H9 (cell line): ENCODE data around the gene FAXC. TPM values are rescaled to one million over a fixed set of nuclear protein-coding genes. Genes with fewer than 3 reads are reported as not detected.

Experiments
- DNase-seq: peaks from one replicate; pipeline ENCODE4 v3.0.0-alpha.2; 2017
- H2AFZ ChIP-seq: one replicate; pipeline ENCODE4 v1.6.1; 2013; ENCODE audit warnings: mild to moderate bottlenecking, low read length, control low read depth, moderate library complexity
- H2AK5ac ChIP-seq: 2 replicates; pipeline ENCODE4 v1.6.1; 2013; ENCODE audit warnings: low read length, control low read depth, mixed read lengths; ENCODE audit not compliant: insufficient read length
- H2BK120ac ChIP-seq: one replicate; pipeline ENCODE4 v1.6.1; 2013; ENCODE audit warnings: low read depth, mild to moderate bottlenecking, low read length, control low read depth, inconsistent platforms; ENCODE audit not compliant: poor library complexity, severe bottlenecking
- H2BK12ac ChIP-seq: 2 replicates; pipeline ENCODE4 v1.6.1; 2013; ENCODE audit warnings: low read length, control low read depth, mixed read lengths, low read depth; ENCODE audit not compliant: insufficient read length
- H2BK15ac ChIP-seq: 2 replicates; pipeline ENCODE4 v1.6.1; 2013; ENCODE audit warnings: low read depth, low read length, control low read depth
- H2BK20ac ChIP-seq: one replicate; pipeline ENCODE4 v1.6.1; 2013; ENCODE audit warnings: low read depth, mild to moderate bottlenecking, low read length, control low read depth, inconsistent platforms; ENCODE audit not compliant: poor library complexity, severe bottlenecking
- H2BK5ac ChIP-seq: 2 replicates; pipeline ENCODE4 v1.6.1; 2013; ENCODE audit warnings: low read length, control low read depth, mixed read lengths; ENCODE audit not compliant: insufficient read length
- H3K14ac ChIP-seq: 2 replicates; pipeline ENCODE4 v1.6.1; 2013; ENCODE audit warnings: low read length, control low read depth; ENCODE audit not compliant: insufficient read depth
- H3K18ac ChIP-seq: 2 replicates; pipeline ENCODE4 v1.6.1; 2013; ENCODE audit warnings: low read depth, mild to moderate bottlenecking, mixed read lengths, low read length, control low read depth; ENCODE audit not compliant: insufficient read length
- H3K23ac ChIP-seq: 2 replicates; pipeline ENCODE4 v1.6.1; 2013; ENCODE audit warnings: low read length, control low read depth, mixed read lengths, low read depth; ENCODE audit not compliant: insufficient read length
- H3K23me2 ChIP-seq: 2 replicates; pipeline ENCODE4 v1.6.1; 2013; ENCODE audit warnings: low read depth, mild to moderate bottlenecking, mixed read lengths, low read length, control low read depth; ENCODE audit not compliant: insufficient read length, poor library complexity, severe bottlenecking
- H3K27ac ChIP-seq: 2 replicates; pipeline ENCODE4 v1.5.1; 2013; ENCODE audit warnings: low read length, control low read depth, mixed read lengths, low read depth; ENCODE audit not compliant: insufficient read length
- H3K27me3 ChIP-seq: 2 replicates; pipeline ENCODE4 v1.6.1; 2013; ENCODE audit warnings: low read length, control low read depth, inconsistent platforms; ENCODE audit not compliant: insufficient read depth
- H3K4ac ChIP-seq: 2 replicates; pipeline ENCODE4 v1.6.1; 2013; ENCODE audit warnings: low read depth, mild to moderate bottlenecking, control low read depth, inconsistent platforms, low read length, moderate library complexity
- H3K4me1 ChIP-seq: 2 replicates; pipeline ENCODE4 v1.6.1; 2013; ENCODE audit warnings: low read length, control low read depth, inconsistent platforms; ENCODE audit not compliant: insufficient read depth
- H3K4me2 ChIP-seq: 2 replicates; pipeline ENCODE4 v1.6.1; 2013; ENCODE audit warnings: low read length, control low read depth, mixed read lengths; ENCODE audit not compliant: insufficient read length, insufficient read depth
- H3K56ac ChIP-seq: 2 replicates; pipeline ENCODE4 v1.6.1; 2013; ENCODE audit warnings: low read depth, mild to moderate bottlenecking, mixed read lengths, low read length, control low read depth; ENCODE audit not compliant: insufficient read length
- H3K79me1 ChIP-seq: 2 replicates; pipeline ENCODE4 v1.6.1; 2013; ENCODE audit warnings: low read depth, mild to moderate bottlenecking, moderate library complexity, low read length, control low read depth, inconsistent platforms; ENCODE audit not compliant: insufficient read depth, poor library complexity, severe bottlenecking
- H3K79me2 ChIP-seq: 2 replicates; pipeline ENCODE4 v1.6.1; 2013; ENCODE audit warnings: low read length, control low read depth, inconsistent platforms; ENCODE audit not compliant: insufficient read depth
- H3K9ac ChIP-seq: 2 replicates; pipeline ENCODE4 v1.6.1; 2013; ENCODE audit warnings: low read length, control low read depth, mixed read lengths; ENCODE audit not compliant: insufficient read length; ENCODE audit errors: extremely low read depth
- H3K9me3 ChIP-seq: one replicate; pipeline ENCODE4 v1.6.1; 2013; ENCODE audit warnings: low read depth, low read length, inconsistent platforms; ENCODE audit not compliant: control insufficient read depth
- H3T11ph ChIP-seq: one replicate; pipeline ENCODE4 v1.6.1; 2013; ENCODE audit warnings: mild to moderate bottlenecking, low read length, control low read depth, inconsistent platforms
- H4K20me1 ChIP-seq: one replicate; pipeline ENCODE4 v1.6.1; 2013; ENCODE audit not compliant: control insufficient read depth, insufficient read length, insufficient read depth
- H4K5ac ChIP-seq: 2 replicates; pipeline ENCODE4 v1.6.1; 2013; ENCODE audit warnings: low read depth, mild to moderate bottlenecking, mixed read lengths, low read length, control low read depth; ENCODE audit not compliant: insufficient read length
- H4K8ac ChIP-seq: replicated peaks from 2 replicates; pipeline ENCODE4 v1.6.1; 2013; ENCODE audit warnings: low read length, control low read depth, mixed read lengths, low read depth; ENCODE audit not compliant: insufficient read length
- H4K91ac ChIP-seq: 2 replicates; pipeline ENCODE4 v1.6.1; 2013; ENCODE audit warnings: low read depth, mild to moderate bottlenecking, moderate library complexity, mixed read lengths, low read length, control low read depth; ENCODE audit not compliant: insufficient read length
- H3K27ac Mint-ChIP-seq, 3 experiments: 2 replicates in 2 of 3; 3 replicates in 1 of 3; pipeline ENCODE4 v1.8.0; 2020 to 2021; ENCODE audit warnings: mixed read lengths in 3 of 3, mild to moderate bottlenecking in 1 of 3, moderate library complexity in 1 of 3
- H3K27me3 Mint-ChIP-seq: 2 replicates; pipeline ENCODE4 v1.8.0; 2021; ENCODE audit warnings: low read depth, mild to moderate bottlenecking, moderate library complexity, mixed read lengths
- H3K36me3 Mint-ChIP-seq, 3 experiments: 2 replicates in 2 of 3; 3 replicates in 1 of 3; pipeline ENCODE4 v1.8.0; 2020 to 2021; ENCODE audit warnings: low read depth in 3 of 3, mixed read lengths in 3 of 3; ENCODE audit not compliant: insufficient read depth in 1 of 3
- H3K4me1 Mint-ChIP-seq, 2 experiments: 2 replicates each; pipeline ENCODE4 v1.8.0; 2020; ENCODE audit warnings: mixed read lengths in 2 of 2
- H3K4me3 Mint-ChIP-seq, 2 experiments: 2 replicates in 1 of 2; 3 replicates in 1 of 2; pipeline ENCODE4 v1.8.0; 2020 to 2021; ENCODE audit warnings: mild to moderate bottlenecking in 2 of 2, mixed read lengths in 2 of 2, moderate library complexity in 1 of 2
- H3K9me3 Mint-ChIP-seq, 2 experiments: 2 replicates in 1 of 2; 3 replicates in 1 of 2; pipeline ENCODE4 v1.8.0; 2020; ENCODE audit warnings: mild to moderate bottlenecking in 2 of 2, mixed read lengths in 2 of 2, moderate library complexity in 1 of 2
- WGBS: extraction: QIAGEN DNeasy Blood & Tissue Kit; methylation state at CpG from one replicate; pipeline ENCODE4 v1.1.7; 2013; ENCODE audit warnings: missing lambda C conversion rate, low lambda C conversion rate, mixed read lengths; ENCODE audit not compliant: insufficient read length; ENCODE audit errors: extremely low coverage; 5-methylcytosine and 5-hydroxymethylcytosine counted together
- total RNA-seq: library from RNA; stranded (reverse); gene quantifications from 2 replicates; pipeline ENCODE4 v1.2.1, GENCODE V29; 2021
- TF ChIP-seq, protein P1 (sequence below): fragments of 200-600 bp; sonication (generic); conservative IDR thresholded peaks from 3 replicates; pipeline ENCODE4 v1.8.0; 2021; ENCODE audit warnings: antibody characterized with exemption, mild to moderate bottlenecking

FAXC gene
- total RNA-seq, 1 experiment from 2014 or later = 17.2 TPM

DNA sequence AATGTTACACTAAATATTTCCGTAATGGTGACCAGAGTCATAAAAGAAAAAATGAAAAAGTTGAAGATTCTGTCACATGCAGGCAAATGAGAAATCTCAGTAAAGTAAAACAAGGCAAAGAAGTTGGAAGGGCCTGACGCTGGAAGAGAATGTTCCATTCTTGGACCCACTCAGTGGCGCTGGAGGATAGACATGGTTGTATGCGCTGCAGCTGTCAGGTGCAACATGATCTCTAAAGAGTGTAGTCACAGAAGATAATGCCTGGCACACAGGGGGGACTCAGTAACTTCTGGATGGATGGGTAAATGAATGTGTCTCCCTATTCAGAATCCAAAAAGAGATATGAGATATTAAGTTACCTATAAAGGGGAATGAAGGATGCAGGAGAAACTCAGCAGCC is 116.3 kb downstream of the FAXC start:
- TF ChIP-seq, protein P1, sequence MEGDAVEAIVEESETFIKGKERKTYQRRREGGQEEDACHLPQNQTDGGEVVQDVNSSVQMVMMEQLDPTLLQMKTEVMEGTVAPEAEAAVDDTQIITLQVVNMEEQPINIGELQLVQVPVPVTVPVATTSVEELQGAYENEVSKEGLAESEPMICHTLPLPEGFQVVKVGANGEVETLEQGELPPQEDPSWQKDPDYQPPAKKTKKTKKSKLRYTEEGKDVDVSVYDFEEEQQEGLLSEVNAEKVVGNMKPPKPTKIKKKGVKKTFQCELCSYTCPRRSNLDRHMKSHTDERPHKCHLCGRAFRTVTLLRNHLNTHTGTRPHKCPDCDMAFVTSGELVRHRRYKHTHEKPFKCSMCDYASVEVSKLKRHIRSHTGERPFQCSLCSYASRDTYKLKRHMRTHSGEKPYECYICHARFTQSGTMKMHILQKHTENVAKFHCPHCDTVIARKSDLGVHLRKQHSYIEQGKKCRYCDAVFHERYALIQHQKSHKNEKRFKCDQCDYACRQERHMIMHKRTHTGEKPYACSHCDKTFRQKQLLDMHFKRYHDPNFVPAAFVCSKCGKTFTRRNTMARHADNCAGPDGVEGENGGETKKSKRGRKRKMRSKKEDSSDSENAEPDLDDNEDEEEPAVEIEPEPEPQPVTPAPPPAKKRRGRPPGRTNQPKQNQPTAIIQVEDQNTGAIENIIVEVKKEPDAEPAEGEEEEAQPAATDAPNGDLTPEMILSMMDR = no peak
- H3K4me1 Mint-ChIP-seq = 0 out of 4 replicates have a peak, but pooled peaks cover 0 to 3% of the 10 kb centered on the region in 2 experiments
- Histone ChIP-seq H3K23me2 (no peaks in the 10 kb centered on the region), H3K27ac (no peak overlapping the region), H4K91ac (no peak overlapping the region), H3K27me3 (no peaks in the 10 kb centered on the region), H3K79me2 (no peaks in the 10 kb centered on the region), H2BK15ac (no peak overlapping the region), H2AK5ac (no peak overlapping the region), H4K5ac (no peak overlapping the region), H3K4me1 (no peaks in the 10 kb centered on the region), H3K4ac (no peak overlapping the region), H3K79me1 (no peaks in the 10 kb centered on the region), H2BK120ac (no peak overlapping the region), H2BK5ac (no peak overlapping the region), H3K4me2 (no peak overlapping the region), H3K23ac (no peak overlapping the region), H3K9me3 (no peaks in the 10 kb centered on the region), H4K8ac (no peak overlapping the region), H2AFZ (no peak overlapping the region), H3K18ac (no peak overlapping the region), H2BK12ac (no peak overlapping the region), H3K14ac (no peak overlapping the region), H3T11ph (no peak overlapping the region), H4K20me1 (no peaks in the 10 kb centered on the region), H3K9ac (no peak overlapping the region), H2BK20ac (no peak overlapping the region), H3K56ac (no peak overlapping the region)
- H3K36me3 Mint-ChIP-seq = no peaks in the 10 kb centered on the region
- H3K9me3 Mint-ChIP-seq = no peaks in the 10 kb centered on the region
- no peak for DNase-seq
- WGBS = no CpG with 5 or more reads among the region's 4 CpGs
- H3K4me3 Mint-ChIP-seq = no peak overlapping the region
- peaks cover 12% of the 10 kb centered on the region for H3K27me3 Mint-ChIP-seq
- H3K27ac Mint-ChIP-seq = no peak overlapping the region
